UCSD-AML1 (cell line): ENCODE results near the gene PIGBOS1.

Experiments
- DNase-seq: peaks from one replicate; lab custom pipeline; 2025; ENCODE audit not compliant: unreplicated experiment; lab: John Stamatoyannopoulos, UW

PIGBOS1 gene

DNA sequence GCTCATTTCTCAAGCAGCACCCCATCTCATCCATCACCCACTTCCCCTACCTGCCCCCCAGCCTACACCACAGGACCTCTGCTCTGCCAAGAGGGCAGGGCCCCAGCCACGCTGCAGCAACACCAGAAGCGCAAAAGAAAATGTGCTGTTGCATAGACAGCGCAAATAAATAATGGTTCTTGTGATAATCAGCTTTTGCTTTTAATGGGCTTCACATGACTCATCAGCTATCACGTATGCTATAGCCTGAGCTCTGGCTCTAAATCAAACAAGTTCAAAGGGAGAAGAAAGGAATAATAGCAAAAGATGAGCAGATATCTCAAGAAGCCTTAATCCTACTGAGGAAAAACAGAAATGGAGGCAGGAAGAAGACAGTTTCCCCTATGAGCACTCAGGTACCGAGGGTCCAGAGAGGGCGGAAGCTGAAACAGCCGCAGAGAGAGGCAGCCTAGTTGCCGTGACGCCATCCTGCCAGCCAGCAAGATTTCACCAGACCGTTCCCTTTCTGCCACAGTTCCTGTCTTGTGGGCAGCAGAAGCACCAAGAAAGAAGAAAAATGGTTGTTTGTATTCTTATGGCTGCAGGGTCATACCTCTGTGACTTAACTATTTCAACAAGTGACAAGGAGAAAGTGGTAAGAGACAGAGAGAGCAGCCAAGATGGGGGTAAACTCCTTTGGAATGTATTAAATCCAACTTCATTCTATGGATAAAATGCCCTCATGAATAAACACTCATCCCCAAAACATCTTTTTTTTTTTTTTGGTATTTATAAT lies 51.3 kb downstream of the PIGBOS1 start:
- peak; percentile 58 for DNase-seq
